ENCODE measurements around the gene C1orf159.
"Not testable (repeated sequence)": the region's sequence is repeated elsewhere in the genome, so short reads cannot be mapped to it uniquely, and the experiment has no call there.

The C1orf159 gene

DNA sequence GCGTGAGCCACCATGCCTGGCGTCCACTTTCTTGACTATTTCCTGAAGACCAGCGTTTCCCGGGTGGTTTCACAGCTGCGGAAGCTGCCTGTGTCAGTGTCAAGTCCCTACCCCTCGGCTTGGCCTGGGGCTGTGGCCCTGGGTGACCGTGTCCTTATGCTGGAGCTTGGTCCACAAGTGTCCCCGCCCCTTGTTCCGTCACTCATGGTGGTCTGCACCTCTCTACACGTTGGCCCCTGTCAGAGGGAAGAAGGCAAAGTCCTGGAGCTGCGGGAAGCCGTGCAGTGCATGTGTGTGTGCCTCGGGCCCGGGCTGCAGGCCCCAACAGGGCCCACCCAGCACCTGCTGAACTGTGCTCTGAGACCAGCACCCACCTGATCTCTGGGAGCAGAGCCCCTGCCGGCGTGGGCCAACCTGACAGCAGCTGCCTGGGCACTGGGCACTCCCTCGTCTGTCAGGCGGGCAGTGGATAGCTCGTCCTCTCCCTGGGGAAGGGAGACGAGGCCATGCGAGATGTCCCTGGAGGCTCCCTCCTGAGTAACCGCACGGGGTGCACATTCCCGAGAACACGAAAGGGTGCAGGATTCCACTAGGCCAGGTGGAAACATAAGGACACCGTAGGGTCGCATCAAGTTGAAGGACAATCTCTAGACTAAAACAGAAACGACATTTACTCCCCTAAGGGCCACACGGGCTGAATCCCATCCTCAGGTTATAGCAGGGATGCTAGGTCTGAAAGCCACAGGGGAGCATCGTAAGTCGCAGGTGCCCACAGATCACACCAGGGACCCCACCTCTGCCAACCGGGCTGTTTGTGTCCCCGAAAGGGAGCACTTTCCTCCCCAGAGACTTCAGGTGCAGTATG, 2.4 kb upstream of the C1orf159 start:
- DNase-seq (ENCODE audit: low read depth): no peak

DNA sequence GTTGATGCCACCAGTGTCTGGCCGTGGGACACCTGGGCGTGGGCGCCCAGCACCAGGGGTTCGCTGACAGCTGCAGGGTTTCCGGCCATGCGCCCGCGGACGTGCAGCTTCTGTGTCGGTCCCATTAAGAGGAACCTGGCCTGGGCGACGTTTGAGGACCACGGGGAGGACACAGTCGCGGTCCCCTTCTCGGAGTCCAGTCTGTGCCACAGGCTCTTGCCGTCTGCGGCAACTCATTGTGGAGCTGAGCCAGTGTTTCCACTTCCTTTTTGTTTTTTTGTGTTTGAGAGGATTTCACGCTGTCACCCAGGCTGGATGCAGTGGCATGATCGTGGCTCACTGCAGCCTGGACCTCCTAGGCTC, 1.6 kb upstream of the C1orf159 start:
- no peak for DNase-seq (ENCODE audit: low read depth)

DNA sequence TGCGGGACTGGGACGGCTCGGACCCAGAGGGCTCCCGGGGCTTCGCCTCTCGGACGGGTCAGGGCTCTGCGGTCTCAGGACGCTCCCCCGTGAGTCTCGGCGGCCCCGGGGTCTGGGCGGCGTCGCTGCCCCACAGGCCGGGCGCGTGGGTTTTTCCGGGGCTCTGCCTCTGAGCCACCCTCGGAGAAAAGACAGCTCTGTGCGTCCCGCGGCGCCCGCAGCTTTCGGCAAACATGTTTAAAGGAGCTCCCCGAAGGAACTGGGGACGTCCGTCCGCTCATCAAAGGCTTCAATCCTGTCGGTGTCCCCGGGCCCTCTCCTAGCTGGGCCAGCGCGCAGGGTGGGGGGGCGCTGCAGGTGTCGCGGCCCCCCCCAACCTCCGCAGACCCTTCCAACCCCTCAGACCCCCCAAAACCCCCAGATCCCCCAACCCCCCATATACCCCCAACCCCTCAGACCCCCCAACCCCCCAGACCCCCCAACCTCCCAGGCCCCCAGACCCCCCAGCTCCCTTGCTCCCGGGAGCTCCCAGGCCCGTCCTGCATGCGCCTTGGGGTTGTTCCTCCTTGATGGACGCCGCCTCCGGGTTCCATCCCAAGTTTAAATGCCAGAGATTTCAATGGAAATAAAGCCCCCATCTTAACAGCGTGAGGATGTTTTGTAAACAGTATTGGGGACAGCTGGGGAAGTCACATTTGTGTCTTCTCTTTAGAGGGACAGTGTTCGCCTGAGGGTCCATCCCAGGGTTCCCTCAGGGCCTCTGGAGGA, 996 bp upstream of the C1orf159 start:
- no peak for DNase-seq (ENCODE audit: low read depth)

DNA sequence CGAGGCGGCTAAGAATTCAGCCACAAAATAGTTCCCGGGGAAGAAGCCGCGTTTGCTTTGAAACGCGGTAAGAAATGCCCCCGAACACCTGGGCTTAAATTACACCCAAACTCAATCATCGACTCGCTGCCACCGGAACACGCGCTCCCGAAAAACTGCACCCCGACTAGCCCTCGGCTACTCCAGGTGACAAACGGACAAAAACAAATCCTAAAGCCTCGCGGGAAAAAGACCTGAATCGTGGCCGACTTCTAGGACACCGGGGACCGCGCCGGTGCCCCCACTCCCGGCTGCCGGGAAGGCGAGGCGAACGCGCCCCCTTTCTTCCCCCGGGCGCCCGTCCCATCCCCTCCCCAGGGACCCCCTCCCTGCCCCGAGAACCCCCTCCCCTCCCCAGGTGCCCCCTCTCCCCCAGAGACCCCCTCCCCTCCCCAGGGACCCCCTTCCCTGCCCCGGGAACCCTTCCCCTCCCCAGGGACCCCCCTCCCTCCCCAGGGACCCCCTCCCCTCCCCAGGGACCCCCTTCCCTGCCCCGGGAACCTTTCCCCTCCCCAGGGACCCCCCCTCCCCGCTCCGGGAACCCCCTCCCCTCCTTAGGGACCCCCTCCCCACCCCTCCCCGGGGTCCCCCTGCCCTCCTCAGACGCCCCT, 628 bp downstream of the C1orf159 start:
- no peak for DNase-seq (ENCODE audit: low read depth)

- DNase-seq (ENCODE audit: low read depth): no peak
Observed at GRCh38 chr1:1114431-1114830, 1.5 kb downstream of the C1orf159 start.

DNA sequence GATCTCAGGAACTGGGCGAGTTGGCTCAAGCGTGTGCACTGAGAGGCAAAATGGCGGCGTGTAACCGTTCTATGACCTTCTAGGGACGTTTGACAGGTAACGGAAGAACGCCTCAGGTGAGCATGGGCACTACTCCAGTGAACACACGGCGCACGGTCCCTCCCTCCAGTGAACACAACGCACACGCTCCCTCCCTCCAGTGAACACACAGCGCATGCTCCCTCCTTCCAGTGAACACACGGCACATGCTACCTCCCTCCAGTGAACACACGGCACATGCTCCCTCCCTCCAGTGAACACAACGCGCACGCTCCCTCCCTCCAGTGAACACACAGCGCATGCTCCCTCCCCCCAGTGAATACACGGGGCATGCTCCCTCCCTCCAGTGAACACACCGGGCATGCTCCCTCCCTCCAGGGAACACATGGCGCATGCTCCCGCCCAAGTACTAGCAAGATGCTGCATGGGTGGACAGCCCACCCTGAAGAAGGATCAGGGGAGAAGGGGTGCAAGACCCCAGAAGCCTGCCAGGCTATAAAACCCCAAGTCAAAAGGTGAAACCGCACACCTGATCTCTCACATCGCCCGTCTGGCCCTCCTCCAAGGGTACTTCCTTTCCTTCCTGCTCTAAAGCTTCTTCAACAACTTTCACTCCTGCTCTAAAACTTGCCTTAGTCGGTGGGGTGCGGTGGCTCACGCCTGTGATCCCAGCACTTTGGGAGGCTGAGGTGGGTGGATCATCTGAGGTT, 3.5 kb downstream of the C1orf159 start:
- DNase-seq (ENCODE audit: low read depth): no peak

GRCh38 chr1:1111516-1112236, 4.2 kb downstream of the C1orf159 start:
- DNase-seq (ENCODE audit: low read depth): no peak

DNA sequence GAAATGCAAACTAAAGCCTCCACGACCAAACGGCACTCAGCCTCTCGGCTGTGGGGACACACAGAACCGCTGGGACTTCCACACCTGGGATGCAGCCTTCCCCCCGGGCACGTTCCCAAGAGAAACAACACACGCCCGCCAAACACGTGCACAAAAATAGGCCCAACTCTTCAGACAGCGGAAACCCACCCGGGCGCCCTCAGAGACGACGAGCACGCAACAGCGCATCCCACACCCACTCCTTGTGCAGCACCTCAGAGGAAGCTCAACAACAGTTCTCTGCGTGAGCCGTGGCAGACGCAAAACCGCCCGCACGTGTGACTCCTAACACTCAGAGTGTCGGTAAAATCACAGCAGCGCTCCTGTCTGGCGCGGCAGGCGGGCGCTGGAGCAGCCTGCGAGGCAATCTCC, 5.3 kb downstream of the C1orf159 start:
- no peak for DNase-seq (ENCODE audit: low read depth)

DNA sequence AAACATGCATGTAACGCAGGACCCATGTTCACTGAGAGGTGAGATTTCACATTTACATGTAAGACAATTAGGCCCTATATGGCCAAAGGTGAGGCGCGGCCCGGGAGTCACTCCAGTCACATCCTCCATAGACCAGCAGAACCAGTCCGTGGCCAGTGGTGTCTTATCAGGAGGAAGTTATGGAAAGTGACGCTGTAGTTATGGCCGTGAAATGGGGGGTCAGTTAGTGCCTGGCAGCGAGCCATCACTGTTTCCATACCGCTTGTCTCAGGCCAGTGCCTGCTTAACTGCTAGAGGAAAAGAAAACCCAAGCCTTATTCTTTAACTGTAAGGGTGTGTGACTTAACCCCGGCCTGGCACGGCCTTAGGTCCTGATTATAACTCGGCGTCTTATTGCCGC, 6.1 kb downstream of the C1orf159 start:
- no peak for DNase-seq (ENCODE audit: low read depth)

DNA sequence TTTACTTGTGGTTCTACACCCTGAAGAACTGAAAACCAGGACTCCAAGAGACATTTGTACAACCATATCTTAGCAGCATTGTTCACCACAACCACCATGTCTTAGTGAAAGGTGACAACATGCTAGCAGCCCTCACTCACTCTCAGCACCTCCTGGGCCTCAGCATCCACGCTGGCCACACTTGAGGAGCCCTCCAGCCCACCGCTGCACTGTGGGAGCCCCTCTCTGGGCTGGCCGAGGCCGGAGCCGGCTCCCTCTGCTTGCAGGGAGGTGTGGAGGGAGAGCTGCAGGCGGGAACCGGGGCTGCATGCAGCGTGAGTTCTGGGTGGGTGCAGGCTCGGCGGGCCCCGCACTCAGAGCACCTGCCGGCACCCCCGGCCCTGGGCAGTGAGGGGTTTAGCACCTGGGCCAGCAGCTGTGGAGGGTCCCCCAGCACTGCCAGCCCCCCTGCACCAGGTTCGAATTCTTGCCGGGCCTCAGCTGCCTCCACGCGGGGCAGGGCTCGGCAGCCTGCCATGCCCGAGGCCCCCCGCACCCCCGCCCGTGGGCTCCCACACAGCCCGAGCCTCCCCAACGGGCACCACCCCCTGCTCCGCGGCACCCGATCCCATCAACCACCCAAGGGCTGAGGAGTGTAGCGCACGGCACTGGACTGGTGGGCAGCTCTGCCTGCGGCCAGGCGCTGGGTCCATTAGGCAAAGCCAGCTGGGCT, 9.2 kb downstream of the C1orf159 start:
- no peak for DNase-seq (ENCODE audit: low read depth)

- DNase-seq (ENCODE audit: low read depth): not testable (repeated sequence)
Observed at GRCh38 chr1:1104152-1104551, 11.7 kb downstream of the C1orf159 start.

GRCh38 chr1:1101503-1101902, 14.4 kb downstream of the C1orf159 start:
- DNase-seq (ENCODE audit: low read depth): no peak

- DNase-seq (ENCODE audit: low read depth): no peak
Observed at GRCh38 chr1:1100296-1100695, 15.6 kb downstream of the C1orf159 start.

DNA sequence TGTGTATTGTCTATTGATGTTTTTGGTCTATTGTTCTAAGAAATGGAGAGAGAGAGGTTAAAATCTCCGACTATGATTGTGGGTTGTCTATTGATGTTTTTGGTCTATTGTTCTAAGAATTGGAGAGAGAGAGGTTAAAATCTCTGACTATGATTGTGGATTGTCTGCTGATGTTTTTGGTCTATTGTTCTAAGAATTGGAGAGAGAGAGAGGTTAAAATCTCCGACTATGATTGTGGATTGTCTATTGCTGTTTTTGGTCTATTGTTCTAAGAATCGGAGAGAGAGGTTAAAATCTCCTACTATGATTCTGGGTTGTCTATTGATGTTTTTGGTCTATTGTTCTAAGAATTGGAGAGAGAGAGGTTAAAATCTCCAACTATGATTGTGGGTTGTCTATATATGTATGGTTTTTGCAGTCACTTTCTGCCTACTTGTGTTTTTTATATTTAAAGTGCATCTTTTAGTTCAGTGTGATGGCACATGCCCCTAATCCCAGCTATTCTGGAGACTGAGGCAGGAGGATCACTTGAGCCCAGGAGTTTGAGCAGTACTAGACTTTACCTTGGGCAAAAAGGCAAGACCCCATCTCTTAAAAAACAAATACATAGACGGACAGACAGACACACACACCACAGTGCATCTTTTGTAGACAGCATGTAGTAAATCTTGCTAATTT, 16.2 kb downstream of the C1orf159 start:
- no peak for DNase-seq (ENCODE audit: low read depth)

- DNase-seq (ENCODE audit: low read depth): no peak
Observed at GRCh38 chr1:1098681-1099421, 17.0 kb downstream of the C1orf159 start.

DNA sequence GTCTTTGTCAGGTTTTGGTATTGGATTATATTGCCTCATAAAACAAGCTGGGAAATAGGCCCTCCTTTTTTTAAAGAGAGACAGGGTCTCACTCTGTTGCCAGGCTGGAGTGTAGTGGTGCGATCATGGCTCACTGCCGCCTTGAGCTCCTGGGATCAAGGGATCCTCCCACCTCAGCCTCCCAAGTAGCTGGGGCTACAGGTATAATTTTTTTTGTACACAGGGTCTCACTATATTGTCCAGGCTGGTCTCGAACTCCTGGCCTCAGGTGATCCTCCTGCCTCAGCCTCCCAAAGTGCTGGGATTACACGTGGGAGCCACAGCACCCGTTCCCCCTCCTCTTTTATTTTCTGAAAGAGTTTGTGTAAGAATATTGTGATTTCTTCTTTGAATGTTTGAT, 19.8 kb downstream of the C1orf159 start:
- not testable (repeated sequence) for DNase-seq (ENCODE audit: low read depth)

DNA sequence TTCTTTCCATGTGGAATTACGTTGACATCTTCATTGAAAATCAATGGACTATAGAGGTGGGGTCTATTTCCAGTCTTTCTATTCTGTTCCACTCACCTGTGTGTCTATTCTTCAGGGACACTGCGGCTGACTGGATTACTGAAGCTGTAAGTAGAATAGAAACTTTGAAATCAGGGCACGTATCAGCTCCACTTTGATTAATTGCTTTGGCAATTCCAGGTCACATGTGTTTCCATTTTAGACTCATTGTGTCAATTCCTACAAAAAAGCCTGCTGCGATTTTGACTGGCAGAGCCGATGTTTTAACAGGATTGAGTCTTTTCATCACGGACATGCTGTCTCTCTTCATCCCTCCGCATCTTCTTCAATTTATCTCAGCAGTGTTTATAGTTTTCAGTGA, 20.9 kb downstream of the C1orf159 start:
- no peak for DNase-seq (ENCODE audit: low read depth)

GRCh38 chr1:1093610-1093943, 22.3 kb downstream of the C1orf159 start:
- no peak for DNase-seq (ENCODE audit: low read depth)

GRCh38 chr1:1092894-1093609, 22.8 kb downstream of the C1orf159 start:
- no peak for DNase-seq (ENCODE audit: low read depth)

Data from non-pigmented ciliary epithelial cell (primary cell).